Chondrocyte (in vitro differentiated cells): ENCODE measurements around the gene SLC8A1. TPM values are rescaled to one million over a fixed set of nuclear protein-coding genes. Genes with fewer than 3 reads are reported as not detected.

Experiments used
- DNase-seq: peaks from one replicate; pipeline ENCODE4 v3.0.0; 2021; ENCODE audit warnings: mixed read lengths, low spot score
- H3K27ac Mint-ChIP-seq: one replicate; pipeline ENCODE4 v1.8.0; 2021; ENCODE audit warnings: mild to moderate bottlenecking, moderate library complexity, mixed read lengths; ENCODE audit not compliant: unreplicated experiment
- H3K27me3 Mint-ChIP-seq: 2 replicates; pipeline ENCODE4 v1.8.0; 2021; ENCODE audit warnings: low read depth, mixed read lengths
- H3K36me3 Mint-ChIP-seq: 2 replicates; pipeline ENCODE4 v1.8.0; 2021; ENCODE audit warnings: low read depth, mixed read lengths
- H3K4me1 Mint-ChIP-seq: 2 replicates; pipeline ENCODE4 v1.8.0; 2021; ENCODE audit warnings: low read depth, mild to moderate bottlenecking, mixed read lengths
- H3K4me3 Mint-ChIP-seq: one replicate; pipeline ENCODE4 v1.8.0; 2021; ENCODE audit warnings: mild to moderate bottlenecking, moderate library complexity, mixed read lengths; ENCODE audit not compliant: unreplicated experiment
- H3K9me3 Mint-ChIP-seq: 2 replicates; pipeline ENCODE4 v1.8.0; 2021; ENCODE audit warnings: low read depth, mixed read lengths
- total RNA-seq: library from RNA; stranded (reverse); gene quantifications from 3 replicates; pipeline ENCODE4 v1.2.1, GENCODE V29; 2021
- TF ChIP-seq, protein P1 (sequence below): fragments of 200-600 bp; sonication (generic); IDR thresholded peaks from 2 replicates; pipeline ENCODE4 v1.5.0; 2021; ENCODE audit warnings: antibody characterized with exemption, mild to moderate bottlenecking, moderate library complexity

The SLC8A1 gene
- total RNA-seq, 1 donor from 2014 or later: 53.7 TPM

DNA sequence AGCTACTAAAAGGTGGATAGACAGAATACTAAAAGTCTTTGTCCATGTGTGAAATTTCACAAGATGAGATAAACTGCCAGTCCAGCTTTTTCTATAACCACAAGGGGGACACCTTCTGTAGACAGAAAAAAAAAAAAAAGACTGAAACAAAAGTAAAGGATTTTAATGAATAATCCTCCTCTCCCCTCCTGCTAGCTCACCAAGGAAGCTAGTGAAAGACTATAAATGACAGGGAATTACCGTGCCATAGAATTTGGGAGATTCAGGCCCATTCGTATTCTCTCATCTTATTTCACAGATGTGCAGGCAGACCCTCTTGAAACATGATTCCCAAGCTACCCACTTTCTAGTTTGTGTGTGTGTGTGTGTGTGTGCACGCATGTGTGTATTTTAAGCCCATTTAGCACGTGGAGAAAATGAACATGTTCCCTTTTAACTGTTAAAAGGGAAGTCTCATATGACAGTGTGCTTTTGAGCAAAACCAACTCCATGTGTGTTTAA lies 36.3 kb upstream of the SLC8A1 start:
- no peaks in the 10 kb centered on the region for H3K36me3 Mint-ChIP-seq

DNA sequence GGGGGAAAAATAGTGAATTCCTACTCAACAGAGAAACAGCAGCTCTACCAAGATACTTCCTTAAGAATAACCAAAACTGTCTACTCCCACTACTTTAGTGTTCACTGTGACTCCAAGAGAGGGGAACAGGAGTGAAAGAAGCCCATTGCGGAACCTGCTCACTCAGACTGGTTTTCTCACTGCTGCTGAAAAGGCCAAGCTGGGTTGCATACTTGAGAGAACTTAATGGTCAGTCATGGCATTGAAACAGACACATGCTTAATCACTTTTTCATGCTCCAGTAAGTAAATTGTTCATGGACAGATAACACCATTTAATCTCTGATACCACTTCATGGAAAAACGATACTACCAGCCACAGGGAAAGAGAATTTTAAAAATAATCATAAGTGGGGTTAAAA lies 35.7 kb upstream of the SLC8A1 start:
- no peak overlapping the region for H3K27ac Mint-ChIP-seq
- H3K9me3 Mint-ChIP-seq: peaks cover 4% of the 10 kb centered on the region
- DNase-seq: no peak
- H3K27me3 Mint-ChIP-seq: peaks cover 3% of the 10 kb centered on the region
- H3K4me3 Mint-ChIP-seq: no peak overlapping the region
- H3K36me3 Mint-ChIP-seq: no peaks in the 10 kb centered on the region
- TF ChIP-seq, protein P1, sequence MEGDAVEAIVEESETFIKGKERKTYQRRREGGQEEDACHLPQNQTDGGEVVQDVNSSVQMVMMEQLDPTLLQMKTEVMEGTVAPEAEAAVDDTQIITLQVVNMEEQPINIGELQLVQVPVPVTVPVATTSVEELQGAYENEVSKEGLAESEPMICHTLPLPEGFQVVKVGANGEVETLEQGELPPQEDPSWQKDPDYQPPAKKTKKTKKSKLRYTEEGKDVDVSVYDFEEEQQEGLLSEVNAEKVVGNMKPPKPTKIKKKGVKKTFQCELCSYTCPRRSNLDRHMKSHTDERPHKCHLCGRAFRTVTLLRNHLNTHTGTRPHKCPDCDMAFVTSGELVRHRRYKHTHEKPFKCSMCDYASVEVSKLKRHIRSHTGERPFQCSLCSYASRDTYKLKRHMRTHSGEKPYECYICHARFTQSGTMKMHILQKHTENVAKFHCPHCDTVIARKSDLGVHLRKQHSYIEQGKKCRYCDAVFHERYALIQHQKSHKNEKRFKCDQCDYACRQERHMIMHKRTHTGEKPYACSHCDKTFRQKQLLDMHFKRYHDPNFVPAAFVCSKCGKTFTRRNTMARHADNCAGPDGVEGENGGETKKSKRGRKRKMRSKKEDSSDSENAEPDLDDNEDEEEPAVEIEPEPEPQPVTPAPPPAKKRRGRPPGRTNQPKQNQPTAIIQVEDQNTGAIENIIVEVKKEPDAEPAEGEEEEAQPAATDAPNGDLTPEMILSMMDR: no peak
- H3K4me1 Mint-ChIP-seq: no peaks in the 10 kb centered on the region

More for the DNA sequence above, 36.3 kb upstream of the SLC8A1 start:
- TF ChIP-seq, protein P1: peak; percentile 82
- Mint-ChIP-seq H3K27ac (no peak overlapping the region), H3K9me3 (peaks cover 4% of the 10 kb centered on the region), H3K4me1 (no peaks in the 10 kb centered on the region), H3K4me3 (no peak overlapping the region), H3K27me3 (peaks cover 3% of the 10 kb centered on the region)
- no peak for DNase-seq

DNA sequence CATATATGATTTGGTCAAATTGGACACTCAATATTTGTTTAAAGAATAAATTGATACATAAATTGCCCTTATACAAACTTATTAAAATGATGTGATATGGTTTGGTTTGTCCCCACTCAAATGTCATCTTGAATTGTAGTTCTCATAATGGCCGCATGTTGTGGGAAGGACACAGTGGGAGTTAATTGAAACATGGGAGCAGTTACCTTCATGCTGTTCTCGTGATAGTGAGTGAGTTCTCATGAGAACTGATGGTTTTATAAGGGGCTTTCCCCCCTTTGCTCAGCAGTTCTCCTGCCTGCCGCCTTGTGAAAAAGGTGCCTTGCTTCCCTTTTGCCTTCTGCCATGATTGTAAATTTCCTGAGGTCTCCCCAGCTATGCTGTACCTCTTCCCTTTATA lies 34.0 kb upstream of the SLC8A1 start:
- Mint-ChIP-seq H3K36me3 (no peaks in the 10 kb centered on the region), H3K4me3 (no peak overlapping the region), H3K9me3 (peaks cover 4% of the 10 kb centered on the region), H3K4me1 (no peaks in the 10 kb centered on the region), H3K27me3 (peaks cover 3% of the 10 kb centered on the region), H3K27ac (no peak overlapping the region)
- TF ChIP-seq, protein P1: no peak
- no peak for DNase-seq

DNA sequence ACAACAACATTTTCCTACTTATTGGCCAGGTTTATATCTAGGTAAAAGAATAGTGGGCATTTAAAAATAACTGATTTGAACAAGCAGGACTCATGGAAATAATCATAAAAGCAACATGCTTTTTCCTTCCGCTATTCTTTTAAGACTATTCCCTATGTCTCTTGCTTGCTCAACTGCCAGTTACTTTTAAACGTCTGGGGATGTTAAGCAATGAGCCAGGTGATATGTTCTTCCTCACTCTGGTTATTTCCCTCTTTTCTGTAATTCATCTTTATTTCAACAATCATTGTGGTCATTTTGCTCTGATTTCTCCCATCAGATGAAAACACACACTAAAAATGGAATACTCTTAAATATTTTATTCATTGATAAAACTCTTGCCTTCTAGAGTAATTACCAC lies 33.4 kb upstream of the SLC8A1 start:
- Mint-ChIP-seq H3K27me3 (peaks cover 6% of the 10 kb centered on the region), H3K4me1 (no peaks in the 10 kb centered on the region), H3K36me3 (no peaks in the 10 kb centered on the region), H3K27ac (no peak overlapping the region), H3K9me3 (peaks cover 4% of the 10 kb centered on the region), H3K4me3 (no peak overlapping the region)
- TF ChIP-seq, protein P1: no peak
- DNase-seq: no peak

DNA sequence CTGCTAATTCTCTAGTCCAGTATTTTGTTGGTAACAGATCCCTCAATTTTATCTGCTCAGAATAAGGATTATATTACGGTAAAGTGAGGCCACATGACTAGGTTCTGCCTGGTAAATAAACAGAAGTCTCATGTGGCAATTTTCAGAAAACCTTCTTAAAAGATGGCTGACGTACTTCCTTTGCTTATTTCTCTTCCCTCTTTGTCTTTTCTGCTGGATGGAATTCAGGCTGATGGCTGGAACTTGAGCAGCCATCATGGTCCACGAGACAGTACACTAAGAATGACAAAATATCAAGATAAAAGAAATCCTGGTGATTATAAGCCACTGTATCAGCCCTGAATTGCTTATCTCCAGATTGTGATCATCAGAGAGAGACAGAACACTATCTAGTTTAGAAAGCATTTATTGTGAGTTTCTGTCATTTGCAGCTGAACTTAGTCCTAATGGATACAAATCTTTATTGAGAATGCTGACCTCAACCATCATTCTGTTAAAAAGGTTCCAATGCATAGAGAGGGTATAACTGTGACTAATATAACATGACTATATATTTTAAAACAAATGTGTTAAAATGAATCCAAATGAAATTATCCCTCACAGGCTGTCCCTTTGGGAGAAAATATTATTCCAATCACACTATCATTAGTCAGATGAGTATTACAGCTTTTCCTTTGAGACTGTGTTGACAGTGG lies 31.8 kb upstream of the SLC8A1 start:
- no peak overlapping the region for H3K4me3 Mint-ChIP-seq
- DNase-seq: no peak
- no peaks in the 10 kb centered on the region for H3K36me3 Mint-ChIP-seq
- H3K4me1 Mint-ChIP-seq: no peaks in the 10 kb centered on the region
- TF ChIP-seq, protein P1: no peak
- peaks cover 6% of the 10 kb centered on the region for H3K27me3 Mint-ChIP-seq
- peaks cover 4% of the 10 kb centered on the region for H3K9me3 Mint-ChIP-seq
- no peak overlapping the region for H3K27ac Mint-ChIP-seq
